IgD-negative memory B cell (primary cell): ENCODE measurements around the gene NEK7. TPM values are rescaled to one million over a fixed set of nuclear protein-coding genes. Genes with fewer than 3 reads are reported as not detected.
"Not testable (repeated sequence)": the region's sequence is repeated elsewhere in the genome, so short reads cannot be mapped to it uniquely, and the experiment has no call there.

Source experiments
- H3K27ac Mint-ChIP-seq, 3 donors: one replicate each; pipeline ENCODE4 v1.8.0; 2020 to 2022; ENCODE audit warnings: mild to moderate bottlenecking in 3 of 3, mixed read lengths in 3 of 3, moderate library complexity in 1 of 3
- H3K27me3 Mint-ChIP-seq: one replicate; pipeline ENCODE4 v1.8.0; 2021; ENCODE audit warnings: mixed read lengths
- H3K36me3 Mint-ChIP-seq: one replicate; pipeline ENCODE4 v1.8.0; 2020; ENCODE audit warnings: mild to moderate bottlenecking, mixed read lengths
- H3K4me1 Mint-ChIP-seq, 3 donors: one replicate each; pipeline ENCODE4 v1.8.0; 2020 to 2022; ENCODE audit warnings: mixed read lengths in 3 of 3, mild to moderate bottlenecking in 1 of 3
- H3K4me3 Mint-ChIP-seq, 4 donors: one replicate each; pipeline ENCODE4 v1.8.0; 2020 to 2022; ENCODE audit warnings: mild to moderate bottlenecking in 4 of 4, mixed read lengths in 4 of 4, moderate library complexity in 3 of 4
- H3K9me3 Mint-ChIP-seq, 3 donors: one replicate each; pipeline ENCODE4 v1.8.0; 2020 to 2021; ENCODE audit warnings: mixed read lengths in 3 of 3, mild to moderate bottlenecking in 1 of 3
- polyA plus RNA-seq: library from polyadenylated mRNA; unstranded; fragments of 300-500 nt; fragmentation: Illumina TruSeq; gene quantifications from one replicate; pipeline ENCODE4 v1.2.3, GENCODE V29; 2021

Gene NEK7
- polyA plus RNA-seq, 1 donor from 2014 or later = 21.6 TPM

GRCh38 chr1:198196630-198197029, 39.8 kb downstream of the NEK7 start:
- Mint-ChIP-seq H3K27me3 (no peaks in the 10 kb centered on the region), H3K4me3 (peak overlapping the region in 1 of 4 donors; percentile 10), H3K36me3 (no peaks in the 10 kb centered on the region), H3K9me3 (peaks cover 0 to 4% (median 0%) of the 10 kb centered on the region in 3 donors), H3K27ac (peak overlapping the region in 1 of 3 donors; percentile 26), H3K4me1 (peaks cover 52 to 58% (median 55%) of the 10 kb centered on the region in 3 donors)

DNA sequence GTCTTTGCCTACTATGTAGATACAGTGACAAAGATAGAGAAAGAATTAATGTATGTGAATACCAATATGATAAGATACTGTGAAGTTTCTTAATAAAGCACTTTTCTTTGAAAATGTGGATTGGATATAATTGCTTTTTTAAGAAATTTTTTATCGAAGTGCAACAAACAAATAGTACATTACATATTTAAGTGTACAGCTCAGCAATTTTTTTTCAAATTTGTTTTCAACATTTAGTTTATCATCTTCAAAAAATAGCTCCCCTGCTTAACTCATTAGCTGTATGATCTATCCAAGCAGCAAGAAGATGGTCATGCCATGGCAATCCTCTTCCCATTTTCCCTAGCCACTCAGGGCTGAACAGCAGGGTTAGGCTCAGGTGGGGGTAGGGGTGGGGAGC, 40.5 kb downstream of the NEK7 start:
- H3K36me3 Mint-ChIP-seq = peaks cover 2% of the 10 kb centered on the region
- no peaks in the 10 kb centered on the region for H3K27me3 Mint-ChIP-seq
- peaks cover 0 to 4% (median 0%) of the 10 kb centered on the region in 3 donors for H3K9me3 Mint-ChIP-seq
- peaks cover 53 to 59% (median 56%) of the 10 kb centered on the region in 3 donors for H3K4me1 Mint-ChIP-seq
- H3K27ac Mint-ChIP-seq = no peak overlapping the region
- H3K4me3 Mint-ChIP-seq = peak overlapping the region in 1 of 4 donors; percentile 49

DNA sequence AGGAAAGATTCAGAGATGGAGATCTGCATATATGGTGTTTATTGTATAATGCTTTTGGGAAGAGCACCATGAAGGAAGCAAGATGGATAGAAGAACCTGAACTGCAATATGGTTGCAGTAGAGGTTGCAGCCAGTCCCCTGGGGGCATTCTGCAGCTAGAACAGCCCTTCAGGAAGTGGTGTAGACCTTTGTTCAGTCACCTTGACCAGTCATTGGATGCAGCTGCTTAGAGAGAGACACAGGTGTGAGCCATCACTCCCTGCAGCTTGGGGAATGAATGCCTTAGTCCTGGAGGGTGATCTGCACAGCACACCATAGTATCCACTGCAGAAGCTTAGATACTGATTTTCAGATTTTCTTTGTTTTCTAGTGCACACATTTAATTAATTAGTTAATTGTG, 42.3 kb downstream of the NEK7 start:
- peaks cover 53 to 54% (median 53%) of the 10 kb centered on the region in 3 donors for H3K4me1 Mint-ChIP-seq
- peaks cover 0 to 4% (median 0%) of the 10 kb centered on the region in 3 donors for H3K9me3 Mint-ChIP-seq
- H3K27ac Mint-ChIP-seq = no peak overlapping the region
- H3K4me3 Mint-ChIP-seq = peak overlapping the region in 2 of 4 donors; percentile 44 to 50
- peaks cover 6% of the 10 kb centered on the region for H3K36me3 Mint-ChIP-seq
- H3K27me3 Mint-ChIP-seq = no peaks in the 10 kb centered on the region

DNA sequence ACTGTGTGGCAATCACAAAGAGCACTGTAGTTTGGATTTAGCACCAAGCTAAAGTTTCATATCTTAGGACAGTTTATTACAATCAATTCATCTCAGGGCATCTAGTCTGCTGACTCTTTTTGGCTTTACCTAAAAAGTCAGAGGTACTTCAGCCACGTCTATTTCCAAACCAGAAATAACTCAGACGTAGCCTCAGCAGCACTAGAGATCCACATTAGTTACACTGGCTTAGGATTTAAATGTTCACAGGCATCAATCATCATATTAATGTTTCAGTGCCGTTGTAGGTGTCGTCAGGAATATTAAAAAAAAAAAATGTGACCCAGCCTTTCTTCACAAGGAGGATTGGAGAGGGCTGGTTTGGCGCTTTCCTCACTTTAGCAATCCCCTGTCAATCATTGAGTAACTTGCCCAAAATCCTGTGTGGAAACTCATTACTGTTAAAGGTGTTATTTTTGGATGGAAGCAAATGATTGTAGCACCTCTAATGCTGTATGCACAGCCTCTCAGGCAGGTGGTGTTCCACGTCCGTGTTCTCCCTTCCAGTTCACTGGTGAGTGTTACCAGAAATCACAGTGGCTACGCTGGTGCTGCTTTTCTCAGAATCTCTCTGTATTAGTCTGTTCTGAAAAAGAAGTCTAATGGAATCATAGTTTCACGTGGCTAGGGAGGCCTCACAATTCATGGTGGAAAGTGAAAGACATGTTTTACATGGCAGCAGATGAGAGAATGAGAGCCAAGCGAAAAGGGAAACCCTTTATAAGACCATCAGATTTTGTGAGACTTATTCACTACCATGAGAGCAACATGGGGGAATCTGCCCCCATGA, 45.4 kb downstream of the NEK7 start:
- peak overlapping the region in 1 of 4 donors; percentile 47 for H3K4me3 Mint-ChIP-seq
- peaks cover 42 to 57% (median 51%) of the 10 kb centered on the region in 3 donors for H3K4me1 Mint-ChIP-seq

DNA sequence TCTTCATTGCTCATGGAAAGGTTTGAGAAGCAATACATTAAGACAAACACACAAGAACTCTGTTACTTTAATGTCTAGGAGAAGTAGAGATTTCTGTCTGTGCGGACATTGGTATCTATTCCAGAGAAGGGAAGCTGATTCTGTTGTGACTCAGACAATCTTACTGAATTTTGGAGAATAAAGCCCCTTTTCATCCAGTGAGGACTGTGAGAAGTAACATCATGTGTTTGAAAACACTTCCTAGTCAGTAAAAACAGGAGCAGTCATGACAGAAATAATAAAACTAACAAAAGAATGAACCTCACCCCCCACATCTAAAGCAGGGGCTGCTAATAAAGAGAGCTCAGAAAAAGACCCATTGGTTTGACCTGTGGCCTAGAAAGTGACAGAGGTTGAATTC, 46.6 kb downstream of the NEK7 start:
- no peak overlapping the region for H3K27ac Mint-ChIP-seq
- H3K36me3 Mint-ChIP-seq = peaks cover 6% of the 10 kb centered on the region
- H3K9me3 Mint-ChIP-seq = no peaks in the 10 kb centered on the region
- H3K4me3 Mint-ChIP-seq = peak overlapping the region in 1 of 4 donors; percentile 28
- H3K27me3 Mint-ChIP-seq = no peaks in the 10 kb centered on the region
- peaks cover 42 to 53% (median 51%) of the 10 kb centered on the region in 3 donors for H3K4me1 Mint-ChIP-seq

More for the DNA sequence above, 45.4 kb downstream of the NEK7 start:
- H3K9me3 Mint-ChIP-seq = no peaks in the 10 kb centered on the region
- peak overlapping the region in 1 of 3 donors; percentile 62 for H3K27ac Mint-ChIP-seq
- peaks cover 6% of the 10 kb centered on the region for H3K36me3 Mint-ChIP-seq
- no peaks in the 10 kb centered on the region for H3K27me3 Mint-ChIP-seq

DNA sequence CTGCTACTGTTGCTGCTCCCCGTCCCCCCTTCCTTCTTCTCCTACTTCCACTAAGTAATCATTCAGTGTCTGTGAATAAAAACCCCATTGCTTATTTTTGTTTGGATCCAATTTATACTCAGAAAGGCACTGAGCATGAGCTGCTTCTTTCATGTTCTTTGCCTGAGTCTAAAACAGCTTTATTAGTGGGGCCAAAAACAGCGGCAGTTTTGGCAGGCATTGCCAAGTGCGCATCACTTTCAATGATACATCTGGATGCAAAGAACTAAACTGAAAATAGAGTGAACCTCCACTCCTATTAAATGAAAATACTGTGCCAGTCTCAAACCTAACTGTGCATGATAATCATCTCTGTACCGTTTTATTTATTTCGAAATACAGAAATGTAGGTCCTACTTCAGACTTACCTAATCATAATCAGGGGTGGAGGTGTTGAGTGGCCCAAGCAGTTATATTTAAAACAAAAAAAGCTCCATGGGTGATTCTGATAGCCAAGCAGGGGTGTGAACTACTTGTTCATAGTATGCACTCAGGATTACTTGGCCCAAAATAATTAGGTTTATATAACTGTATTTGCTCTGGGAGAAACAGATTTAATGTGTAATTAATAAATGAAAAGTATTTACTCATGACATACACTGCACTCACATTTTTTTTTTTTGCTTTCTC, 48.4 kb downstream of the NEK7 start:
- Mint-ChIP-seq H3K4me1 (peaks cover 32 to 40% (median 39%) of the 10 kb centered on the region in 3 donors), H3K27ac (no peak overlapping the region), H3K4me3 (no peak overlapping the region), H3K36me3 (peaks cover 6% of the 10 kb centered on the region), H3K27me3 (no peaks in the 10 kb centered on the region), H3K9me3 (no peaks in the 10 kb centered on the region)

DNA sequence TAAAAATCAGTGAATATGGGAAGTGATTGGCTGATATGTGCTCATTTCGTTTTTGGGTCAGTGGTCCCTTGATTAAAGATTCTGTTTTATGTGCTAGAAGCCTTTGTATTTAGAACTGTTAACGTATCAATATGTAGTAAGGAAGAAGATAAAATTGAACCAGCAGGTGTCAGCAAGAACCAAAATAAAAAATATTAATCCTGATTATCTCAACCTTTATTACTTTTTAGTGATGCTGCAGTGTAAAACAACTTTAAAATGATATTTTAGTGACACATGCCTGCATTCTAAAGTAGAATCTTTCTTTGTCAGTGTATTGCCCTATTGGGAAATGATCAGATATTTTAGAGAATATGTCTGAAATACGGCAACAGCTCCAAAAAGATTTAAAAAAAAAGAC, 49.5 kb downstream of the NEK7 start:
- no peak overlapping the region for H3K27ac Mint-ChIP-seq
- H3K27me3 Mint-ChIP-seq = no peaks in the 10 kb centered on the region
- peaks cover 25 to 33% (median 31%) of the 10 kb centered on the region in 3 donors for H3K4me1 Mint-ChIP-seq
- no peak overlapping the region for H3K4me3 Mint-ChIP-seq
- H3K36me3 Mint-ChIP-seq = peaks cover 7% of the 10 kb centered on the region
- H3K9me3 Mint-ChIP-seq = no peaks in the 10 kb centered on the region

- Mint-ChIP-seq H3K36me3 (peaks cover 6% of the 10 kb centered on the region), H3K27me3 (no peaks in the 10 kb centered on the region), H3K4me1 (peaks cover 3 to 8% (median 5%) of the 10 kb centered on the region in 3 donors), H3K27ac (no peak overlapping the region), H3K4me3 (peak overlapping the region in 1 of 4 donors; percentile 52), H3K9me3 (peaks cover 2 to 6% (median 3%) of the 10 kb centered on the region in 3 donors)
These were observed 54.9 kb downstream of the NEK7 start for GRCh38 chr1:198211696-198212095.

DNA sequence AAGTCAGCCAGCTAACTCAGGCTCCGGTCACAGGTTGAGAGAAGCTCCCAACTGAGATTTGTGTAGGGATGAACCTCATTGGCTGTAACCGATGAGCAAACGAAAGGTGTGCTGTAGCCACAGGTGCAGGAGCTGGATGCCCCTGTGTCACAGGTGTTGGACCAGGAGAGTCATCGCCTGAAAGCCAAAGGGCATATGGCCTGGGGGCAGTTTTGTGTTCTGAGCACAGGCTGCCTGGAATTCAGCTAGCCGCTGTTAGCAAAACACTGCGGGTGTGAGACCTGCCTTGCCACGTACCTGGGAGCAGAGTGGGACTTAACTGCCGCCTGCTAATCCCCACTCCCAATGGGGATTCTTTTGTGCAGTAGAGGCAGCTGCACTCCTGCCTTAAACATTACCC, 55.3 kb downstream of the NEK7 start:
- H3K4me1 Mint-ChIP-seq = peaks cover 3 to 8% (median 8%) of the 10 kb centered on the region in 3 donors
- peaks cover 2 to 6% (median 3%) of the 10 kb centered on the region in 3 donors for H3K9me3 Mint-ChIP-seq
- H3K4me3 Mint-ChIP-seq = no peak overlapping the region
- peaks cover 6% of the 10 kb centered on the region for H3K36me3 Mint-ChIP-seq
- no peak overlapping the region for H3K27ac Mint-ChIP-seq
- H3K27me3 Mint-ChIP-seq = no peaks in the 10 kb centered on the region

GRCh38 chr1:198212675-198213074, 55.9 kb downstream of the NEK7 start:
- H3K9me3 Mint-ChIP-seq = peaks cover 2 to 10% (median 3%) of the 10 kb centered on the region in 3 donors
- no peaks in the 10 kb centered on the region for H3K27me3 Mint-ChIP-seq
- H3K4me3 Mint-ChIP-seq = peak overlapping the region in 1 of 4 donors; percentile 52
- H3K27ac Mint-ChIP-seq = peak overlapping the region in 1 of 3 donors; percentile 40
- peaks cover 6% of the 10 kb centered on the region for H3K36me3 Mint-ChIP-seq
- H3K4me1 Mint-ChIP-seq = peaks cover 7 to 12% (median 11%) of the 10 kb centered on the region in 3 donors

GRCh38 chr1:198214924-198215323, 58.1 kb downstream of the NEK7 start:
- Mint-ChIP-seq H3K27me3 (no peaks in the 10 kb centered on the region), H3K4me3 (no peak overlapping the region), H3K4me1 (peaks cover 11 to 22% (median 11%) of the 10 kb centered on the region in 3 donors), H3K9me3 (peaks cover 3 to 10% (median 4%) of the 10 kb centered on the region in 3 donors), H3K27ac (no peak overlapping the region), H3K36me3 (peaks cover 6% of the 10 kb centered on the region)

DNA sequence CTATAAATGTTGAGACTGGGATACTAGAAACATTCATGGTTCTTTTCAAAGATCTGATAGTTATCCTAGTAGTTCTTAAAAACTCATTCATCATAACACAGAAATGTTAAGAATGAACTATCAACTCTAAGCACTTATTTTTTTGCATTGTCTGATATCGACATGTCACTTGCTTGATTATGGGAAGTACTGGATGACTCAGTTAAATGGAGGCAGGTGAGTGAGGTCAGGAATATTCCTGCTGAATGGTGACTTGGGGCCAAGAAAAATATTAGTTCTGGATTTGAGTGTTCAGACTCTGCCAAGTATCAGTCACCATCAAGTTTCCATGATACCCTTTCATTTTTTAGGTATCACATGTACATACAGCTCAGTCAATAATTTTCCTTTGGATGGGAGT, 63.6 kb downstream of the NEK7 start:
- Mint-ChIP-seq H3K9me3 (peaks cover 2 to 8% (median 5%) of the 10 kb centered on the region in 3 donors), H3K27ac (no peak overlapping the region), H3K4me3 (no peak overlapping the region), H3K4me1 (peaks cover 12 to 39% (median 17%) of the 10 kb centered on the region in 3 donors), H3K36me3 (peaks cover 5% of the 10 kb centered on the region), H3K27me3 (no peaks in the 10 kb centered on the region)

- not testable (repeated sequence) for H3K9me3 Mint-ChIP-seq, H3K36me3 Mint-ChIP-seq, H3K27ac Mint-ChIP-seq, H3K27me3 Mint-ChIP-seq, H3K4me3 Mint-ChIP-seq
- H3K4me1 Mint-ChIP-seq = peaks cover 5 to 17% (median 15%) of the 10 kb centered on the region in 3 donors
These were observed 70.2 kb downstream of the NEK7 start for GRCh38 chr1:198227010-198227409.

DNA sequence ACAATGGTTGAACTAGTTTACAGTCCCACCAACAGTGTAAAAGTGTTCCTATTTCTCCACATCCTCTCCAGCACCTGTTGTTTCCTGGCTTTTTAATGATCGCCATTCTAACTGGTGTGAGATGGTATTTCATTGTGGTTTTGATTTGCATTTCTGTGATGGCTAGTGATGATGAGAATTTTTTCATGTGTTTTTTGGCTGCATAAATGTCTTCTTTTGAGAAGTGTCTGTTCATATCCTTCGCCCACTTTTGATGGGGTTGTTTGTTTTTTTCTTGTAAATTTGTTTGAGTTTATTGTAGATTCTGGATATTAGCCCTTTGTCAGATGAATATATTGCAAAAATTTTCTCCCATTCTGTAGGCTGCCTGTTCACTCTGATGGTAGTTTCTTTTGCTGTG, 70.7 kb downstream of the NEK7 start:
- not testable (repeated sequence) for H3K4me3 Mint-ChIP-seq, H3K27ac Mint-ChIP-seq, H3K9me3 Mint-ChIP-seq, H3K27me3 Mint-ChIP-seq, H3K36me3 Mint-ChIP-seq
- peaks cover 7 to 18% (median 15%) of the 10 kb centered on the region in 3 donors for H3K4me1 Mint-ChIP-seq

DNA sequence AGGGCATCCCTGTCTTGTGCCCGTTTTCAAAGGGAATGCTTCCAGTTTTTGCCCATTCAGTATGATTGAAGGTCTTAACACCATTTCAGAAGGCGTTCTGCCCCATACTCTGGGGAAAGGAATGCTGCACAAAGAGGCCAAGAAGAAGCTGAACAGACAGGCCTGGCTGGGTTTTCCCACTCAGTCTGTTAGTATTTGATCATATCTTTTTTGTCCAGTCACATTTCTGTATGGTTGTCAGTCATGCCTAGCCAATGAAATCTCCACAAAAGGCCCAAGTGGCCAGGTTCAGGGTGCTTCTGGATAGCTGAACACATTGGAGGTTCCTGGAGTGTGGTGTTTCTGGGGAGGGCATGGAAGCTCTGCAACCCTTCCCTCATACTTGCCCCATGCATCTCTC, 72.1 kb downstream of the NEK7 start:
- Mint-ChIP-seq H3K9me3 (peaks cover 0 to 7% (median 0%) of the 10 kb centered on the region in 3 donors), H3K4me1 (peaks cover 9 to 17% (median 12%) of the 10 kb centered on the region in 3 donors), H3K27me3 (no peaks in the 10 kb centered on the region), H3K27ac (no peak overlapping the region), H3K36me3 (peaks cover 7% of the 10 kb centered on the region), H3K4me3 (peak overlapping the region in 1 of 4 donors; percentile 60)
